CD8-positive, alpha-beta memory T cell (primary cell): ENCODE results near the gene ORMDL3. TPM values are rescaled to one million over a fixed set of nuclear protein-coding genes. Genes with fewer than 3 reads are reported as not detected.

Experiments
- CTCF ChIA-PET: fragments of 350-600 bp; sonication (Branson Sonifier 250); formaldehyde crosslinking; loops from one replicate; lab custom pipeline; 2021; ENCODE audit warnings: antibody characterized with exemption; lab: Charles Lee
- POLR2A ChIA-PET: fragments of 350-600 bp; sonication (Branson Sonifier 250); formaldehyde crosslinking; loops from one replicate; lab custom pipeline; 2021; ENCODE audit warnings: antibody characterized with exemption; lab: Charles Lee
- DNase-seq, 5 donors: peaks; one replicate each; pipeline versions ENCODE4 v3.0.0 to v3.0.0-alpha.2; 2020 to 2022; ENCODE audit warnings: mixed read lengths in 1 of 5
- H3K27ac ChIP-seq: one replicate; pipeline ENCODE4 v1.7.0; 2013; ENCODE audit warnings: low read depth, mild to moderate bottlenecking, low read length, moderate library complexity
- H3K27me3 ChIP-seq: 2 replicates; pipeline ENCODE4 v1.7.0; 2013; ENCODE audit warnings: low read length, mild to moderate bottlenecking; ENCODE audit not compliant: insufficient read depth, poor library complexity, severe bottlenecking
- H3K36me3 ChIP-seq: 2 replicates; pipeline ENCODE4 v1.7.0; 2013; ENCODE audit warnings: mild to moderate bottlenecking, low read length, moderate library complexity; ENCODE audit not compliant: insufficient read depth
- H3K4me1 ChIP-seq: 2 replicates; pipeline ENCODE4 v1.7.0; 2013; ENCODE audit warnings: mild to moderate bottlenecking, low read length, moderate library complexity; ENCODE audit not compliant: insufficient read depth
- H3K4me3 ChIP-seq: 2 replicates; pipeline ENCODE4 v1.7.0; 2013; ENCODE audit warnings: mild to moderate bottlenecking, low read length
- H3K9me3 ChIP-seq: 2 replicates; pipeline ENCODE4 v1.7.0; 2013; ENCODE audit warnings: mild to moderate bottlenecking, low read length
- H3K27ac Mint-ChIP-seq, 8 donors: one replicate each; pipeline ENCODE4 v1.8.0; 2020 to 2021; ENCODE audit warnings: mixed read lengths in 8 of 8, mild to moderate bottlenecking in 6 of 8, inconsistent platforms in 3 of 8, moderate library complexity in 3 of 8
- H3K27me3 Mint-ChIP-seq, 2 donors: one replicate each; pipeline ENCODE4 v1.8.0; 2020 to 2021; ENCODE audit warnings: mixed read lengths in 2 of 2, mild to moderate bottlenecking in 1 of 2, moderate library complexity in 1 of 2
- H3K36me3 Mint-ChIP-seq, 3 donors: one replicate each; pipeline ENCODE4 v1.8.0; 2020 to 2021; ENCODE audit warnings: mixed read lengths in 3 of 3, inconsistent platforms in 1 of 3, mild to moderate bottlenecking in 1 of 3
- H3K4me1 Mint-ChIP-seq, 3 donors: one replicate each; pipeline ENCODE4 v1.8.0; 2020 to 2021; ENCODE audit warnings: mixed read lengths in 3 of 3, inconsistent platforms in 1 of 3, mild to moderate bottlenecking in 1 of 3
- H3K4me3 Mint-ChIP-seq, 7 donors: one replicate each; pipeline ENCODE4 v1.8.0; 2020 to 2021; ENCODE audit warnings: mixed read lengths in 7 of 7, mild to moderate bottlenecking in 6 of 7, moderate library complexity in 4 of 7, inconsistent platforms in 2 of 7
- H3K9me3 Mint-ChIP-seq, 5 donors: one replicate each; pipeline ENCODE4 v1.8.0; 2020 to 2022; ENCODE audit warnings: mixed read lengths in 5 of 5, mild to moderate bottlenecking in 3 of 5, moderate library complexity in 2 of 5, inconsistent platforms in 1 of 5
- polyA plus RNA-seq: library from polyadenylated mRNA; unstranded; fragments of 300-500 nt; fragmentation: Illumina TruSeq; gene quantifications from one replicate; pipeline ENCODE4 v1.2.3, GENCODE V29; 2021
- total RNA-seq, 2 experiments: library from RNA; stranded (reverse); gene quantifications; one replicate each; pipeline ENCODE4 v1.2.3, GENCODE V29; 2021

Gene ORMDL3
- total and polyA plus RNA-seq, 3 experiments from 2014 or later, result 73.6 to 217 (median 76.4) TPM

DNA sequence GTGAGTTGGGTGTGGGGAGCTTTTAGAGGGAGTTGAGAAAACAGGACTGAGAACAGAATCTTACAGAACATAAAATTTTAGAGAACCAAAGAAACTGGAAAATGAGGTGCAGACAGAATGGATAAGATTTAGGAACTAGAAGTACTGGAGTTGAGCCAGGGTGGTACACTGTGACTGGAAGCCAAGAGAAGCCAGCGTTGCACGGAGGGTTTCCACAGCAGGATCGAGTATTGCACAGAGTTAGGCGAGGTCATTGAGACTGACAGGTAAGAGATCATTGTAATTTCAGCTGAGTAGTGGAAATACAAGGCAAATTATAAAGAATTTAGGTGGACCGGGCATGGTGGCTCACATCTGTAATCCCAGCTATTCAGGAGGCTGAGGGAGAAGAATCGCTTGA lies 42.0 kb upstream of the ORMDL3 start:
- H3K4me1 ChIP-seq, result no peaks in the 10 kb centered on the region
- no peak overlapping the region for H3K4me3 ChIP-seq
- no peak for DNase-seq
- Mint-ChIP-seq H3K9me3 (no peaks in the 10 kb centered on the region), H3K4me1 (peaks cover 0 to 23% (median 15%) of the 10 kb centered on the region in 3 donors), H3K27ac (peak overlapping the region in 2 of 8 donors; percentile 25 to 64), H3K4me3 (peak overlapping the region in 1 of 7 donors; percentile 45), H3K27me3 (peaks cover 9 to 48% of the 10 kb centered on the region in 2 donors), H3K36me3 (peaks cover 0 to 3% (median 0%) of the 10 kb centered on the region in 3 donors)
- no peaks in the 10 kb centered on the region for H3K36me3 ChIP-seq
- no peaks in the 10 kb centered on the region for H3K27me3 ChIP-seq
- H3K9me3 ChIP-seq, result no peaks in the 10 kb centered on the region
- H3K27ac ChIP-seq, result no peak overlapping the region
- ChIA-PET POLR2A (no interaction called here), CTCF (interaction anchor here (2.2 to 2.4 kb wide), 2 partner anchors 11 kb away, joined by 7 to 8 read pairs; partner anchors contain the start of gene PSMD3)

DNA sequence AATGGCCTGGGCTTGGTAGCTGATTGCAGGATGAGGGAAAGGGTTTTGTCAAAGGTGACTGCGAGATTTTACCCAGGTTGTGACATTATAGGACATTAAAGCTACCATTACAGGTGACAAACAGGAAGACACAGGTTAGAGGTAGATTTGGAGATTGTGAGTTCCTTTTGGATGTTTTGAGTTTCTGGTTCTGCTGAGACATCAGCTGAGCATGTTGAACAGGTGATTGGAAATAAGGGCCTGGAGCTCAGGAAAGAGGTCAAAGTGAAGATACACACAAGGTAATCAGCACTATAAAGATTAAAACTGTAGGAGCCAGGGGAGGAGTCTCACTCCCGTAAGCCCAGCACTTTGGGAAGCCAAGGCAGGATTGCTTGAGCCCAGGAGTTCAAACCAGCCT lies 41.4 kb upstream of the ORMDL3 start:
- Histone ChIP-seq H3K27me3 (no peaks in the 10 kb centered on the region), H3K27ac (no peak overlapping the region), H3K36me3 (no peaks in the 10 kb centered on the region), H3K4me1 (peaks cover 6% of the 10 kb centered on the region), H3K9me3 (no peaks in the 10 kb centered on the region), H3K4me3 (no peak overlapping the region)
- Mint-ChIP-seq H3K9me3 (no peaks in the 10 kb centered on the region), H3K36me3 (peaks cover 0 to 3% (median 0%) of the 10 kb centered on the region in 3 donors), H3K4me1 (peaks cover 4 to 28% (median 19%) of the 10 kb centered on the region in 3 donors), H3K4me3 (no peak overlapping the region), H3K27ac (peak overlapping the region in 2 of 8 donors; percentile 35 to 66), H3K27me3 (peaks cover 8 to 45% of the 10 kb centered on the region in 2 donors)
- POLR2A ChIA-PET, result no interaction called here
- no peak for DNase-seq
- CTCF ChIA-PET, result interaction anchor here (2.2 to 2.4 kb wide), 2 partner anchors 11 kb away, joined by 7 to 8 read pairs; partner anchors contain the start of gene PSMD3

DNA sequence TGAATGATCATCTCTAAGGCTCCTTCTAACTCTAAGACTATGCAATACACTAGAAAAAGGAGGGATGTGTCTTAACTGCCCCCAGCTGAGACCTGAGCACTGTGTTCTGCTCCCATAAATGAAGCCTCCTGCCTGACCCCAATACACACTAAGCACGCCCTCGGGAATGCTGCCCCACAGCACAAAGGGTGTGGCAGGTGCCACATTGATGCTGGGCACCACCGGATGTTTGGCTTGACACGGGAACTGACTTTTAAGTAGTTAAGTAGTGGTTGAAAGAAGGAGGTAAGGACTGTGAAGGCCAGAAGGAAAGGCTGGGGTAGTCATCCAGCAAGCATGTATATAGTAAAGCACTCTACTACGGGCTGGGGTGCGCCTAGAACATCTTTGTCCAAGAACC lies 39.4 kb upstream of the ORMDL3 start:
- H3K27ac ChIP-seq, result no peak overlapping the region
- DNase-seq, result no peak
- no peaks in the 10 kb centered on the region for H3K9me3 ChIP-seq
- POLR2A ChIA-PET, result no interaction called here
- no peak overlapping the region for H3K4me3 ChIP-seq
- Mint-ChIP-seq H3K27me3 (peaks cover 6 to 34% of the 10 kb centered on the region in 2 donors), H3K27ac (peak overlapping the region in 5 of 8 donors; percentile 8 to 62 (median 20)), H3K9me3 (no peaks in the 10 kb centered on the region), H3K4me1 (peaks cover 13 to 42% (median 31%) of the 10 kb centered on the region in 3 donors), H3K4me3 (peak overlapping the region in 4 of 7 donors; percentile 13 to 69 (median 38)), H3K36me3 (peaks cover 0 to 3% (median 0%) of the 10 kb centered on the region in 3 donors)
- peaks cover 26% of the 10 kb centered on the region for H3K4me1 ChIP-seq
- CTCF ChIA-PET, result interaction anchor here (1.6 to 2.4 kb wide), 3 partner anchors 9 to 14 kb away, joined by 3 to 7 read pairs (median 5); partner anchors contain the start of gene PSMD3
- no peaks in the 10 kb centered on the region for H3K27me3 ChIP-seq
- H3K36me3 ChIP-seq, result no peaks in the 10 kb centered on the region

DNA sequence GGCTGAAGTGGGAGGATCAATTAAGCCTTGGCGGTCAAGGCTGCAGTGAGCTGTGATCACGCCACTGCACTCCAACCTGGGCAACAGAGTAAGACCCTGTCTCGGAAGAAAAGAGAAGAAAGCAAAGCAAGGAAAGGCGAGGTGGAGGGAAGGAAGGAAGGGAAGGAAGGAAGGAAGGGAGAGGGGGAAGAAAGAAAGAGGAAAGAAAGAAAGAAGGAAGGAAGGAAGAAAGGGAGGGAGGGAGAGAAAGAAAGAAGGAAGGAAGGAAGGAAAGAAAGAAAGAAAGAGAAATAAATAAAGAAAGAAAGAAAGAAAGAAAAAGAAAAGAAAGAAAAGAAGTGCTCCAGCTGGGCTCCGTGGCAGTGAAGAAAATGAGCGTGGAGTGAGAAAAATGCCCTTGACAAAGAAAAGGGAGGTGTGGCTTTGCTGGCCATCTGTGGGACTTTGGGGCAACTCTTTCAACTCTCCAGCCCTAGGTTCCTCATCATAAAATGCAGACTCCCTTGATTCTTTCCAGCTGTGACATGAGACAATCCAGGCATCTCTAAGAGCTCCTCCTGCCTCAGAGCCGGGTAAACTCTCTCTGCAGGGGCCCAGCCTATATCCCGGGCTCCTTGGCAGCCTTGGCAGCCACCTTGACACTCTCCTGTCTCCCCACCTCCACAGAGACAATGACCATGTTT lies 37.8 kb upstream of the ORMDL3 start:
- H3K4me3 ChIP-seq, result no peak overlapping the region
- no peak overlapping the region for H3K27ac ChIP-seq
- Mint-ChIP-seq H3K9me3 (no peaks in the 10 kb centered on the region), H3K4me1 (peaks cover 13 to 47% (median 31%) of the 10 kb centered on the region in 3 donors), H3K4me3 (peak overlapping the region in 1 of 7 donors; percentile 11), H3K36me3 (peaks cover 0 to 3% (median 0%) of the 10 kb centered on the region in 3 donors), H3K27ac (peak overlapping the region in 2 of 8 donors; percentile 14 to 54), H3K27me3 (peaks cover 6 to 25% of the 10 kb centered on the region in 2 donors)
- H3K4me1 ChIP-seq, result peaks cover 27% of the 10 kb centered on the region
- DNase-seq, result no peak
- no peaks in the 10 kb centered on the region for H3K36me3 ChIP-seq
- CTCF ChIA-PET, result interaction anchor here (1.6 to 2.5 kb wide), 2 partner anchors 11 to 16 kb away, joined by 3 to 7 read pairs; partner anchors contain the start of gene PSMD3
- no peaks in the 10 kb centered on the region for H3K9me3 ChIP-seq
- H3K27me3 ChIP-seq, result no peaks in the 10 kb centered on the region
- POLR2A ChIA-PET, result no interaction called here

DNA sequence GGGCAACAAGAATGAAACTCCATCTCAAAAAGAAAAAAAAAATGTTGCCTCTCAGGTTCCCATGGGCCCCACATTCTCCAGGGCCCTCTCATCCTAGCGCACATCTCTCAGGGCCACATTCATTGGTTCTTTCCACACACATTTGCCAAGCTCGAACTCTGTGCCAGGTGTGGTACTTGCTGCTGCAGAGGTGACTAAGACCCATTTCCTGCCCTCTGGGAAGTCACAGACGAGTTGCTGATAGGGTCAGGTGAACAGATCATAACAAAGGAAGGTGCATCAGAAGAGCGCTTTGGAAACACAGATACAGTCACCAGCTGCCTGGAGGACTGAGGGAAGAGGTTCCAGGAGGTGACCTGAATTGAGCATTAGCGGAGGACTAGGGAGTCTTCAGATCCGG lies 36.4 kb upstream of the ORMDL3 start:
- Mint-ChIP-seq H3K27me3 (peaks cover 2 to 16% of the 10 kb centered on the region in 2 donors), H3K36me3 (no peaks in the 10 kb centered on the region), H3K9me3 (no peaks in the 10 kb centered on the region), H3K4me1 (peaks cover 17 to 50% (median 35%) of the 10 kb centered on the region in 3 donors), H3K27ac (peak overlapping the region in 7 of 8 donors; percentile 0 to 89 (median 21)), H3K4me3 (peak overlapping the region in 4 of 7 donors; percentile 8 to 33 (median 29))
- H3K36me3 ChIP-seq, result no peaks in the 10 kb centered on the region
- H3K4me1 ChIP-seq, result peaks cover 27% of the 10 kb centered on the region
- no peaks in the 10 kb centered on the region for H3K27me3 ChIP-seq
- no peak overlapping the region for H3K4me3 ChIP-seq
- DNase-seq, result no peak
- ChIA-PET POLR2A (no interaction called here), CTCF (interaction anchor here (2.5 kb wide), 1 partner anchor 10 kb away, joined by 7 read pairs; no protein-coding TSS in a partner anchor)
- no peaks in the 10 kb centered on the region for H3K9me3 ChIP-seq
- H3K27ac ChIP-seq, result no peak overlapping the region

DNA sequence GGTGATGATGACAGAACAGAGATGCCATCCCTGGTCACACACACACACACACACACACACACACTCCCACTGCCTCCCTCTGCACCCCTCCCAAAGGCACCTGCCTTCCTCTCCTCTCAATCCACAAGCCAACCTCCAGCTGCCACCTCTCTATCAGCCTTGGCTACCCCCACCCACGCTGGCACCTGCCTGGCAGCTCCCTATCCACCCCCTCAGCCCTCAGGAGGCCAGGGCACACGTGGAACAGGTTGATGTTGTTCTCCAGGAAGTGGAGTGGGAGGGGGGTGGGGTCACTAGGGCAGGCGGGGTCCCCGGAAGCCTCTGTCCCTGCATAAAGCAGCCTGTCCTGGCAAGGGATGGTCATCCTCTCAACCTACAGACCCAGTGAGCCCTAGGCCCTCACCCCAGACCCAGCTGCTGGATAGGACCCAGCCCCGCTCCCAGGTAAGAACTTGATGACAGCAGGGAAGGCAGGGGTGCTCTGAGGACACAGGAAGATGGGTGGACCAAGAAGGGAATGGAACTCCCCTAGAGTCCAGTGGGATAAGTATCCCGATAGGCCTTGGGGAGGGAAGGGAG lies 35.3 kb upstream of the ORMDL3 start, which contains the start of gene GSDMA:
Gene GSDMA (plus strand): TSS at position 363 of the 579 bp plus-strand sequence. CDS start 2,684 bp downstream, outside the sequence.
- Histone ChIP-seq H3K27me3 (no peaks in the 10 kb centered on the region), H3K36me3 (no peaks in the 10 kb centered on the region), H3K4me3 (no peak within 1 kb of the TSS), H3K27ac (no peak within 1 kb of the TSS), H3K9me3 (no peaks in the 10 kb centered on the region), H3K4me1 (peaks cover 27% of the 10 kb centered on the region)
- H3K9me3 Mint-ChIP-seq, result no peaks in the 10 kb centered on the region
- H3K4me3 Mint-ChIP-seq, result peak within 1 kb of the TSS in 4 of 7 donors; percentile 8 to 61 (median 41)
- CTCF ChIA-PET, result interaction anchor here (0.7 to 2.5 kb wide), 3 partner anchors 8 to 16 kb away, joined by 3 to 7 read pairs (median 3); no protein-coding TSS in a partner anchor
- H3K27me3 Mint-ChIP-seq, result peaks cover 2 to 12% of the 10 kb centered on the region in 2 donors
- peaks cover 18 to 47% (median 37%) of the 10 kb centered on the region in 3 donors for H3K4me1 Mint-ChIP-seq
- no peak for DNase-seq
- H3K27ac Mint-ChIP-seq, result peak within 1 kb of the TSS in 7 of 8 donors; percentile 0 to 89 (median 48)
- POLR2A ChIA-PET, result interaction anchor here (0.5 kb wide), 1 partner anchor 54 kb away, joined by 16 read pairs; no protein-coding TSS in a partner anchor
- H3K36me3 Mint-ChIP-seq, result no peaks in the 10 kb centered on the region

DNA sequence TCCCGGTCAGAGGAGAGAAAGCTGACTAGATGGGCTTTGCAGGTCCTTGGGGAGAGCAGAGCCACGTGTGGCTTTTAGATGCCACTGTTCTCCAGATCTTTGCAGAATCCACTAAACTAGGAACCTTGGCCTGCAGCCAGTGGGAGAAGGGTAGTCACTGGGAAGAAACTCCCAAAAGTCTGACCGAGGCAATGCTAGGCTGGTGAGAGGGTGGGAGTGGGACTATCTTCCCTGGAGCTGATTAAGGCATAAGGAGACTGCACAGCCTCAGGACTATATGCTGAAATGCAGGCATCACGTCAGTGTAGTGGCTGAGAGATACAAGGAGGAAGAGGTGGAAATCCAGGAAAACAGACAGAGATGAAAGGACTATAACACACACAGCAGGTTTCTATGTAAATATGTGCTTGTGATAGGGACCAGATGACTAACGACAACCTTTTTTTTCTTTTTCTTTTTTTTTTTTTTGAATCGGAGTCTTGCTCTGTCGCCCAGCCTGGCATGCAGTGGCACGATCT lies 33.2 kb upstream of the ORMDL3 start:
- Histone ChIP-seq H3K27ac (no peak overlapping the region), H3K4me1 (peaks cover 27% of the 10 kb centered on the region), H3K4me3 (no peak overlapping the region), H3K9me3 (no peaks in the 10 kb centered on the region), H3K27me3 (no peaks in the 10 kb centered on the region), H3K36me3 (no peaks in the 10 kb centered on the region)
- Mint-ChIP-seq H3K4me3 (no peak overlapping the region), H3K27me3 (peaks cover 2 to 7% of the 10 kb centered on the region in 2 donors), H3K27ac (no peak overlapping the region), H3K36me3 (no peaks in the 10 kb centered on the region), H3K4me1 (peaks cover 18 to 31% (median 23%) of the 10 kb centered on the region in 3 donors), H3K9me3 (no peaks in the 10 kb centered on the region)
- CTCF ChIA-PET, result interaction anchor here (5.7 kb wide), 1 partner anchor 19 kb away, joined by 54 read pairs; the partner anchor contains the start of gene PSMD3
- POLR2A ChIA-PET, result no interaction called here
- DNase-seq, result no peak
